HepG2 (cell line): ENCODE measurements around the gene USP7. TPM values are rescaled to one million over a fixed set of nuclear protein-coding genes. Genes with fewer than 3 reads are reported as not detected.

ENCODE experiments used
- DZIP1 ChIP-seq: sonication (generic); formaldehyde crosslinking; IDR thresholded peaks from 2 replicates; pipeline ENCODE4 v1.5.0; 2020; ENCODE audit warnings: mild to moderate bottlenecking, missing genetic modification reagents
- ELF4 ChIP-seq: sonication (generic); formaldehyde crosslinking; IDR thresholded peaks from 2 replicates; pipeline ENCODE4 v1.5.0; 2020; ENCODE audit warnings: missing genetic modification reagents, mild to moderate bottlenecking, moderate library complexity, borderline replicate concordance
- HNRNPLL ChIP-seq: fragments of 200-400 bp; formaldehyde crosslinking; IDR thresholded peaks from 2 replicates; pipeline ENCODE4 v1.6.1; 2017; ENCODE audit warnings: mild to moderate bottlenecking, low read depth, low read length; ENCODE audit not compliant: poor library complexity, severe bottlenecking
- KIAA2018 ChIP-seq: sonication (generic); formaldehyde crosslinking; IDR thresholded peaks from 2 replicates; pipeline ENCODE4 v1.5.0; 2020; ENCODE audit warnings: mild to moderate bottlenecking, missing genetic modification reagents, borderline replicate concordance
- NFKB2 ChIP-seq: sonication (generic); formaldehyde crosslinking; IDR thresholded peaks from 2 replicates; pipeline ENCODE4 v1.4.0; 2020; ENCODE audit warnings: missing genetic modification reagents, borderline replicate concordance
- NR2F6 ChIP-seq, 2 experiments: IDR thresholded peaks; 2 replicates each; pipeline ENCODE4 v1.6.1; 2016; ENCODE audit warnings: antibody characterized with exemption in 1 of 2, mild to moderate bottlenecking in 1 of 2
- ONECUT2 ChIP-seq: sonication (generic); formaldehyde crosslinking; IDR thresholded peaks from 2 replicates; pipeline ENCODE4 v1.4.0; 2020; ENCODE audit warnings: missing genetic modification reagents
- PHF5A ChIP-seq: IDR thresholded peaks from one replicate; pipeline ENCODE4 v1.6.1; 2018; ENCODE audit warnings: low read depth, missing genetic modification reagents; ENCODE audit not compliant: unreplicated experiment
- REPIN1 ChIP-seq: sonication (generic); formaldehyde crosslinking; IDR thresholded peaks from 2 replicates; pipeline ENCODE4 v1.8.0; 2022; ENCODE audit warnings: missing genetic modification reagents, low read depth, mild to moderate bottlenecking, borderline replicate concordance
- RXRB ChIP-seq: IDR thresholded peaks from 2 replicates; pipeline ENCODE4 v1.6.1; 2016; ENCODE audit warnings: borderline replicate concordance, missing genetic modification reagents, missing compliant biosample characterization
- SATB2 ChIP-seq: sonication (generic); formaldehyde crosslinking; IDR thresholded peaks from 2 replicates; pipeline ENCODE4 v1.5.0; 2020; ENCODE audit warnings: missing genetic modification reagents
- SMARCC2 ChIP-seq: fragments of 450-650 bp; IDR thresholded peaks from 2 replicates; pipeline ENCODE4 v1.6.1; 2017; ENCODE audit warnings: antibody characterized with exemption, mild to moderate bottlenecking
- TBX2 ChIP-seq: sonication (generic); formaldehyde crosslinking; IDR thresholded peaks from 2 replicates; pipeline ENCODE4 v1.5.0; 2020; ENCODE audit warnings: missing genetic modification reagents, mild to moderate bottlenecking, borderline replicate concordance
- YY1 ChIP-seq: IDR thresholded peaks from 2 replicates; pipeline ENCODE4 v1.6.1; 2011; ENCODE audit warnings: low read length, low read depth, moderate library complexity, mild to moderate bottlenecking; ENCODE audit not compliant: insufficient read depth, insufficient replicate concordance
- ZNF207 ChIP-seq: fragments of 450-650 bp; IDR thresholded peaks from 2 replicates; pipeline ENCODE4 v1.6.1; 2016; ENCODE audit warnings: antibody characterized with exemption, borderline replicate concordance
- ZNF251 ChIP-seq: sonication (generic); formaldehyde crosslinking; IDR thresholded peaks from 2 replicates; pipeline ENCODE4 v1.9.0; 2021; ENCODE audit warnings: mild to moderate bottlenecking, missing genetic modification reagents
- ZNF570 ChIP-seq: sonication (generic); formaldehyde crosslinking; IDR thresholded peaks from 2 replicates; pipeline ENCODE4 v1.4.0; 2020; ENCODE audit warnings: mild to moderate bottlenecking, missing genetic modification reagents, borderline replicate concordance
- ZNF850 ChIP-seq: sonication (generic); formaldehyde crosslinking; conservative IDR thresholded peaks from 2 replicates; pipeline ENCODE4 v1.9.0; 2021; ENCODE audit warnings: mild to moderate bottlenecking, missing genetic modification reagents
- ZSCAN30 ChIP-seq: sonication (generic); formaldehyde crosslinking; IDR thresholded peaks from 2 replicates; pipeline ENCODE4 v1.5.0; 2020; ENCODE audit warnings: mild to moderate bottlenecking, missing genetic modification reagents
- polyA plus RNA-seq, 8 experiments: library from polyadenylated mRNA; depleted of rRNA in 3 of 8; stranded (reverse) in 7 of 8; unstranded in 1 of 8; fragments of >200 nt; fragmentation: Illumina TruSeq in 4 of 8; extraction: Trizol in 4 of 8; gene quantifications; 2 replicates each; pipeline versions ENCODE4 v1.2.1 to v1.2.3, GENCODE V29; 2011 to 2016; ENCODE audit warnings: low read depth in 4 of 8, missing spikeins in 1 of 8, mixed read lengths in 1 of 8; ENCODE audit not compliant: insufficient read depth in 1 of 8
- total RNA-seq, 5 experiments: library from RNA; depleted of rRNA; stranded (reverse); fragments of >200 nt; fragmentation: Illumina TruSeq; extraction: Trizol; gene quantifications; 2 replicates each; pipeline ENCODE4 v1.2.3, GENCODE V29; 2016; ENCODE audit warnings: low read depth in 1 of 5

USP7 gene
- total and polyA plus RNA-seq, 2 of the 13 experiments (the other 11 are each of a cell fraction or from before 2014, with no cell fraction given): 52.5 to 173 TPM

- TF ChIP-seq ZSCAN30 (CRISPR knock-in tag) (no peak), ZNF850 (CRISPR knock-in tag) (no peak), KIAA2018 (CRISPR knock-in tag) (no peak), NFKB2 (CRISPR knock-in tag) (no peak; the same call in 1 of the 2 replicates), TBX2 (no peak), ZNF570 (CRISPR knock-in tag) (no peak), ZNF207 (no peak), ZNF251 (CRISPR knock-in tag) (no peak), HNRNPLL (no peak), SATB2 (CRISPR knock-in tag) (0 out of 2 replicates have a peak, but pooled peaks have one; percentile 72), SMARCC2 (no peak), DZIP1 (CRISPR knock-in tag) (no peak), REPIN1 (peak; percentile 52; the same call in 1 of the 2 replicates), YY1 (no peak), NR2F6 (IDR thresholded peaks at IDR 0.05) (no peak), NR2F6 (CRISPR knock-in tag; IDR thresholded peaks at IDR 0.05) (no peak), PHF5A (CRISPR knock-in tag) (no peak), ELF4 (CRISPR knock-in tag) (no peak), ONECUT2 (0 out of 2 replicates have a peak, but pooled peaks have one; percentile 73), RXRB (0 out of 2 replicates have a peak, but pooled peaks have one; percentile 52)
Observed at GRCh38 chr16:8931859-8932258, 31.8 kb downstream of the USP7 start (continued).
